G401.6 (cell line): Measurements from ENCODE around the gene PSRC1.

Source experiments
- FAIRE-seq: peaks from 2 replicates; lab custom pipeline; 2012; peaks lifted over from hg19 to GRCh38; lab: Jason Lieb, UNC

The PSRC1 gene

GRCh38 chr1:109271458-109271857 lies 11.5 kb downstream of the PSRC1 start:
- FAIRE-seq = no peak

- FAIRE-seq = no peak
Measured at GRCh38 chr1:109270623-109271317, 12.2 kb downstream of the PSRC1 start.

- FAIRE-seq = no peak
Measured at GRCh38 chr1:109269981-109270622, 12.8 kb downstream of the PSRC1 start.

- no peak for FAIRE-seq
Measured at GRCh38 chr1:109269212-109269980, 13.5 kb downstream of the PSRC1 start.

GRCh38 chr1:109268431-109269211 lies 14.3 kb downstream of the PSRC1 start:
- FAIRE-seq = no peak

GRCh38 chr1:109267743-109268300 lies 15.1 kb downstream of the PSRC1 start:
- no peak for FAIRE-seq

- no peak for FAIRE-seq
Measured at GRCh38 chr1:109266965-109267364, 16.0 kb downstream of the PSRC1 start.

- FAIRE-seq = no peak
Measured at GRCh38 chr1:109265741-109266330, 17.1 kb downstream of the PSRC1 start.

GRCh38 chr1:109265016-109265415 lies 17.9 kb downstream of the PSRC1 start:
- FAIRE-seq = no peak

GRCh38 chr1:109264379-109264755 lies 18.6 kb downstream of the PSRC1 start:
- no peak for FAIRE-seq

GRCh38 chr1:109263597-109264378 lies 19.2 kb downstream of the PSRC1 start:
- no peak for FAIRE-seq

- FAIRE-seq = no peak
Measured at GRCh38 chr1:109263234-109263596, 19.7 kb downstream of the PSRC1 start.

GRCh38 chr1:109262231-109263055 lies 20.5 kb downstream of the PSRC1 start:
- no peak for FAIRE-seq

GRCh38 chr1:109261578-109261977 lies 21.4 kb downstream of the PSRC1 start:
- no peak for FAIRE-seq

- no peak for FAIRE-seq
Measured at GRCh38 chr1:109261006-109261405, 21.9 kb downstream of the PSRC1 start.

- no peak for FAIRE-seq
Measured at GRCh38 chr1:109259674-109260557, 23.0 kb downstream of the PSRC1 start.

GRCh38 chr1:109258481-109259466 lies 24.2 kb downstream of the PSRC1 start:
- no peak for FAIRE-seq
